K562 (cell line): ENCODE data around the gene ANK3. TPM values are rescaled to one million over a fixed set of nuclear protein-coding genes. Genes with fewer than 3 reads are reported as not detected.

ENCODE experiments used
- ATF6 ChIP-seq: sonication (generic); formaldehyde crosslinking; IDR thresholded peaks from 2 replicates; pipeline ENCODE4 v1.4.0; 2020; ENCODE audit warnings: mild to moderate bottlenecking, missing genetic modification reagents
- ATF7 ChIP-seq: fragments of 450-650 bp; IDR thresholded peaks from 2 replicates; pipeline ENCODE4 v1.7.1; 2014; ENCODE audit warnings: mild to moderate bottlenecking, moderate library complexity
- CHCHD3 ChIP-seq: fragments of 250-450 bp; sonication (Bioruptor Pico); IDR thresholded peaks from 2 replicates; pipeline ENCODE4 v2.1.2; 2022; ENCODE audit warnings: mild to moderate bottlenecking
- DEAF1 ChIP-seq: fragments of 450-650 bp; formaldehyde crosslinking; IDR thresholded peaks from 2 replicates; pipeline ENCODE4 v1.4.0; 2020; ENCODE audit warnings: mild to moderate bottlenecking, moderate library complexity
- E2F6 ChIP-seq, 2 experiments: IDR thresholded peaks; 2 replicates each; pipeline ENCODE4 v1.6.1; 2011; ENCODE audit warnings: borderline replicate concordance in 1 of 2, control low read depth in 1 of 2, low read depth in 1 of 2, low read length in 1 of 2, mild to moderate bottlenecking in 1 of 2, mixed read lengths in 1 of 2, moderate library complexity in 1 of 2; ENCODE audit not compliant: insufficient read depth in 1 of 2, insufficient read length in 1 of 2, poor library complexity in 1 of 2, severe bottlenecking in 1 of 2; ENCODE audit errors: extremely low read depth in 1 of 2
- GABPA ChIP-seq: fragments of 200-800 bp; sonication (Bioruptor generic); conservative IDR thresholded peaks from 2 replicates; pipeline ENCODE4 v1.6.1; 2016; ENCODE audit warnings: low read depth, missing genetic modification characterization, missing compliant biosample characterization
- GMEB1 ChIP-seq: fragments of 250-450 bp; sonication (Bioruptor Pico); IDR thresholded peaks from 2 replicates; pipeline ENCODE4 v1.4.0; 2020; ENCODE audit warnings: mild to moderate bottlenecking
- GTF2F1 ChIP-seq: IDR thresholded peaks from 2 replicates; pipeline ENCODE4 v1.6.1; 2011; ENCODE audit warnings: low read depth, low read length, improper control_type of control experiment
- HIVEP1 ChIP-seq: fragments of 250-450 bp; sonication (Bioruptor Pico); IDR thresholded peaks from 2 replicates; pipeline ENCODE4 v1.4.0; 2020; ENCODE audit warnings: mild to moderate bottlenecking
- ILF3 ChIP-seq: fragments of 450-650 bp; IDR thresholded peaks from 2 replicates; pipeline ENCODE4 v1.6.1; 2018; ENCODE audit warnings: antibody characterized with exemption, mild to moderate bottlenecking, moderate library complexity, borderline replicate concordance
- KLF1 ChIP-seq: fragments of 450-650 bp; IDR thresholded peaks from 2 replicates; pipeline ENCODE4 v1.6.1; 2016; ENCODE audit warnings: missing genetic modification characterization, missing compliant biosample characterization
- MAFG ChIP-seq: fragments of 450-650 bp; conservative IDR thresholded peaks from 2 replicates; pipeline ENCODE4 v1.6.1; 2016; ENCODE audit warnings: missing genetic modification characterization, missing compliant biosample characterization
- MCM7 ChIP-seq, 2 experiments: fragments of 450-650 bp; IDR thresholded peaks; 2 replicates each; pipeline ENCODE4 v1.6.1; 2016 to 2018
- NCOR1 ChIP-seq: fragments of 450-650 bp; IDR thresholded peaks from 2 replicates; pipeline ENCODE4 v1.6.1; 2016; ENCODE audit warnings: mild to moderate bottlenecking, moderate library complexity
- PRMT5 ChIP-seq: sonication (generic); formaldehyde crosslinking; IDR thresholded peaks from 2 replicates; pipeline ENCODE4 v1.5.0; 2020; ENCODE audit warnings: missing genetic modification reagents
- RBM25 ChIP-seq: fragments of 200-400 bp; formaldehyde crosslinking; IDR thresholded peaks from 2 replicates; pipeline ENCODE4 v1.6.1; 2018; ENCODE audit warnings: low read length, low read depth, moderate library complexity; ENCODE audit not compliant: severe bottlenecking
- USF2 ChIP-seq: sonication (generic); formaldehyde crosslinking; IDR thresholded peaks from 2 replicates; pipeline ENCODE4 v1.5.0; 2020; ENCODE audit warnings: missing genetic modification reagents
- YY1 ChIP-seq, 3 experiments: IDR thresholded peaks; 2 replicates each; pipeline ENCODE4 v1.6.1; 2011; ENCODE audit warnings: low read length in 2 of 3, mild to moderate bottlenecking in 2 of 3, moderate library complexity in 2 of 3, borderline replicate concordance in 1 of 3, control low read depth in 1 of 3, low read depth in 1 of 3; ENCODE audit not compliant: insufficient read depth in 3 of 3, insufficient replicate concordance in 2 of 3, control insufficient read depth in 1 of 3, insufficient read length in 1 of 3; ENCODE audit errors: extremely low read depth in 1 of 3
- ZEB2 ChIP-seq: fragments of 450-650 bp; IDR thresholded peaks from 2 replicates; pipeline ENCODE4 v1.6.1; 2016
- ZNF140 ChIP-seq: fragments of 250-450 bp; sonication (Bioruptor Pico); IDR thresholded peaks from 2 replicates; pipeline ENCODE4 v1.8.0; 2021; ENCODE audit warnings: moderate library complexity, mild to moderate bottlenecking, inconsistent platforms
- ZNF785 ChIP-seq: fragments of 250-450 bp; sonication (Bioruptor Pico); IDR thresholded peaks from 2 replicates; pipeline ENCODE4 v1.4.0; 2020; ENCODE audit warnings: mild to moderate bottlenecking
- polyA plus RNA-seq, 8 experiments: library from polyadenylated mRNA; depleted of rRNA in 4 of 8; stranded (reverse) in 5 of 8; unstranded in 3 of 8; fragments of >200 nt; fragmentation: Nextera tagmentation in 2 of 8; fragmentation: Illumina TruSeq in 1 of 8; extraction: Ambion mirVana in 2 of 8; extraction: Trizol in 1 of 8; gene quantifications; 2 replicates each; pipeline versions ENCODE4 v1.2.1 to v1.2.3, GENCODE V29; 2011 to 2014; ENCODE audit warnings: inconsistent platforms in 1 of 8, missing spikeins in 1 of 8
- total RNA-seq, 7 experiments: library from RNA; depleted of rRNA in 6 of 7; stranded (reverse); fragments of >200 nt in 6 of 7; fragmentation: Illumina TruSeq in 2 of 7; extraction: Trizol in 2 of 7; gene quantifications; 2 replicates each; pipeline versions ENCODE4 v1.2.1 to v1.2.3, GENCODE V29; 2011 to 2021; ENCODE audit warnings: low replicate concordance in 1 of 7

Gene ANK3
- total and polyA plus RNA-seq, 9 of the 15 experiments (the other 6 are each of a cell fraction or from before 2014, with no cell fraction given), result 10.0 to 32.3 (median 17.9) TPM

GRCh38 chr10:60099998-60100747, 289.5 kb downstream of the ANK3 start (continued):
- no peak for TF ChIP-seq GMEB1 (CRISPR knock-in tag)
- TF ChIP-seq ZEB2, result no peak
- no peak for TF ChIP-seq KLF1
- no peak for TF ChIP-seq HIVEP1 (CRISPR knock-in tag)
- TF ChIP-seq ATF7, result no peak
- no peak for TF ChIP-seq RBM25
- TF ChIP-seq DEAF1 (CRISPR knock-in tag), result peak; percentile 49; the same call in 1 of the 2 replicates
- no peak for TF ChIP-seq NCOR1
- no peak for TF ChIP-seq MCM7 (IDR thresholded peaks at IDR 0.05)
- no peak for TF ChIP-seq USF2 (CRISPR knock-in tag)
- TF ChIP-seq ZNF140 (CRISPR knock-in tag), result no peak
- TF ChIP-seq E2F6 (IDR thresholded peaks at IDR 0.05; ENCODE audit: borderline replicate concordance in 1 of 2, extremely low read depth in 1 of 2, insufficient read depth in 1 of 2, insufficient read length in 1 of 2, low read depth in 1 of 2, low read length in 1 of 2, poor library complexity in 1 of 2, severe bottlenecking in 1 of 2), result no peak
- TF ChIP-seq ILF3, result 0 out of 2 replicates have a peak, but pooled peaks have one; percentile 22
- no peak for TF ChIP-seq PRMT5 (CRISPR knock-in tag)
- TF ChIP-seq ZNF785 (CRISPR knock-in tag), result no peak
- peak; percentile 88 for TF ChIP-seq MAFG (tag)
- no peak for TF ChIP-seq YY1 (IDR thresholded peaks at IDR 0.05; ENCODE audit: borderline replicate concordance in 1 of 3, control insufficient read depth in 1 of 3, extremely low read depth in 1 of 3, insufficient read depth in 3 of 3, insufficient read length in 1 of 3, insufficient replicate concordance in 2 of 3, low read depth in 1 of 3, low read length in 2 of 3)
- TF ChIP-seq ATF6 (CRISPR knock-in tag), result no peak
- TF ChIP-seq CHCHD3 (CRISPR knock-in tag), result no peak
- TF ChIP-seq GABPA, result no peak
- no peak for TF ChIP-seq GTF2F1
